GM12878 (cell line): ENCODE measurements around the gene GBA3. TPM values are rescaled to one million over a fixed set of nuclear protein-coding genes. Genes with fewer than 3 reads are reported as not detected.

Experiments
- ATAC-seq: fragments of 200-7000 bp; cut with Tn5 transposase; 3 replicates; pipeline ENCODE4 v1.9.1; 2020; ENCODE audit warnings: mild to moderate bottlenecking, moderate library complexity
- BruUV-seq: library from RNA; stranded (reverse); fragments of 400-500 nt; replicated peaks from 2 replicates; lab custom pipeline; 2021; lab: Mats Ljungman, UMichigan
- CTCF ChIA-PET: fragments of 300-600 bp; sonication (Branson Sonifier 250); formaldehyde crosslinking; extraction: SDS; loops from one replicate; lab custom pipeline; 2021; ENCODE audit warnings: inconsistent platforms; lab: Yijun Ruan, JAX
- POLR2A ChIA-PET: fragments of 350-600 bp; formaldehyde crosslinking; extraction: SDS; loops from one replicate; lab custom pipeline; 2021; ENCODE audit warnings: inconsistent platforms; lab: Charles Lee
- RAD21 ChIA-PET: fragments of 300-600 bp; sonication (Branson Sonifier 250); formaldehyde crosslinking; loops from one replicate; lab custom pipeline; 2023; ENCODE audit warnings: antibody characterized with exemption; ENCODE audit not compliant: unreplicated experiment; lab: Charles Lee
- SMC1A ChIA-PET: fragments of 300-600 bp; sonication (Branson Sonifier 250); formaldehyde crosslinking; loops from one replicate; lab custom pipeline; 2023; ENCODE audit not compliant: unreplicated experiment, uncharacterized antibody; lab: Charles Lee
- DNase-seq: peaks from one replicate; pipeline ENCODE4 v3.0.0-alpha.2; 2011; ENCODE audit warnings: low read depth, low spot score
- FAIRE-seq: peaks from 3 replicates; lab custom pipeline; 2011; peaks lifted over from hg19 to GRCh38; lab: Jason Lieb, UNC
- H2AFZ ChIP-seq: 2 replicates; pipeline ENCODE4 v1.6.0; 2011; ENCODE audit warnings: low read depth, low read length, control low read depth; ENCODE audit not compliant: control insufficient read depth
- H3K27ac ChIP-seq: 2 replicates; pipeline ENCODE4 v1.5.1; 2011; ENCODE audit warnings: control low read depth; ENCODE audit not compliant: control insufficient read depth, insufficient read depth
- H3K27me3 ChIP-seq, 2 experiments: replicated peaks in 1 of 2; 2 replicates each; pipeline versions ENCODE4 v1.6.0 to v1.6.1; 2011; ENCODE audit warnings: low read length in 1 of 2; ENCODE audit not compliant: control insufficient read depth in 2 of 2, insufficient read depth in 2 of 2
- H3K36me3 ChIP-seq, 2 experiments: 2 replicates each; pipeline ENCODE4 v1.5.1; 2011; ENCODE audit warnings: low read length in 1 of 2; ENCODE audit not compliant: control insufficient read depth in 2 of 2, insufficient read depth in 2 of 2
- H3K4me1 ChIP-seq: 2 replicates; pipeline ENCODE4 v1.6.1; 2011; ENCODE audit warnings: mild to moderate bottlenecking, low read length, moderate library complexity, mixed read lengths; ENCODE audit not compliant: control insufficient read depth, insufficient read depth
- H3K4me2 ChIP-seq: 2 replicates; pipeline ENCODE4 v1.6.0; 2011; ENCODE audit warnings: control low read depth; ENCODE audit not compliant: control insufficient read depth, insufficient read depth
- H3K4me3 ChIP-seq: fragments of 200-600 bp; sonication (generic); 2 replicates; pipeline ENCODE4 v1.5.1; 2016
- H3K79me2 ChIP-seq: 2 replicates; pipeline ENCODE4 v1.6.0; 2011; ENCODE audit warnings: low read length; ENCODE audit not compliant: control insufficient read depth, insufficient read depth
- H3K9ac ChIP-seq: 2 replicates; pipeline ENCODE4 v1.8.0; 2011; ENCODE audit warnings: low read length, control low read depth, mixed read lengths; ENCODE audit not compliant: control insufficient read depth, insufficient read depth
- H3K9me3 ChIP-seq: replicated peaks from 3 replicates; pipeline ENCODE4 v1.5.1; 2011; ENCODE audit warnings: mild to moderate bottlenecking, low read length; ENCODE audit not compliant: control insufficient read depth, insufficient read depth
- H4K20me1 ChIP-seq: 2 replicates; pipeline ENCODE4 v1.6.0; 2011; ENCODE audit not compliant: control insufficient read depth, insufficient read depth
- E2F4 ChIP-seq: IDR thresholded peaks from 2 replicates; pipeline ENCODE4 v1.6.1; 2012; ENCODE audit warnings: low read depth, low read length, improper control_type of control experiment
- IRF3 ChIP-seq: fragments of 450-650 bp; IDR thresholded peaks from 2 replicates; pipeline ENCODE4 v1.6.1; 2014; ENCODE audit warnings: mild to moderate bottlenecking
- KDM1A ChIP-seq: fragments of 200-600 bp; sonication (generic); IDR thresholded peaks from 2 replicates; pipeline ENCODE4 v1.6.1; 2016; ENCODE audit warnings: borderline replicate concordance
- MAX ChIP-seq: IDR thresholded peaks from 2 replicates; pipeline ENCODE4 v1.6.1; 2012; ENCODE audit warnings: low read depth, low read length, improper control_type of control experiment
- MXI1 ChIP-seq: fragments of 150-350 bp; IDR thresholded peaks from 2 replicates; pipeline ENCODE4 v1.6.1; 2011; ENCODE audit warnings: low read depth, mild to moderate bottlenecking, inconsistent platforms, low read length, improper control_type of control experiment
- NR2C2 ChIP-seq: IDR thresholded peaks from 2 replicates; pipeline ENCODE4 v1.6.1; 2011; ENCODE audit warnings: borderline replicate concordance, low read depth; ENCODE audit not compliant: control insufficient read depth, insufficient read length
- TCF12 ChIP-seq: IDR thresholded peaks from 2 replicates; pipeline ENCODE4 v1.6.1; 2011; ENCODE audit warnings: low read depth, mild to moderate bottlenecking, low read length
- WGBS: methylation state at CpG from one replicate; pipeline ENCODE4 v1.1.6; 2016; ENCODE audit warnings: low lambda C conversion rate; ENCODE audit not compliant: insufficient replicate concordance, insufficient coverage; ENCODE audit errors: missing lambda C conversion rate; 5-methylcytosine and 5-hydroxymethylcytosine counted together
- in situ Hi-C: fragments of 300-500 bp; cut with MboI; formaldehyde crosslinking; loops from 9 replicates; pipeline ENCODE4 v1.14.3; 2018; ENCODE audit warnings: mixed read lengths
- intact Hi-C: fragments of 100-400 bp; cut with micrococcal nuclease; formaldehyde crosslinking; loops from one replicate; pipeline ENCODE4 v1.14.2; 2022; ENCODE audit not compliant: unreplicated experiment
- polyA plus RNA-seq, 11 experiments: library from polyadenylated mRNA; depleted of rRNA in 4 of 11; unstranded in 6 of 11; stranded (reverse) in 5 of 11; fragments of >200 nt; fragmentation: Nextera tagmentation in 4 of 11; fragmentation: Illumina TruSeq in 1 of 11; extraction: Ambion mirVana in 4 of 11; extraction: Trizol in 1 of 11; gene quantifications; 1 replicate in 1 of 11; 2 replicates in 10 of 11; pipeline versions ENCODE4 v1.2.1 to v1.2.3, GENCODE V29; 2011 to 2016; ENCODE audit warnings: inconsistent platforms in 2 of 11, missing spikeins in 2 of 11, low read depth in 1 of 11
- total RNA-seq, 4 experiments: library from RNA; depleted of rRNA in 3 of 4; stranded (reverse); fragments of >200 nt in 3 of 4; fragmentation: Illumina TruSeq in 1 of 4; extraction: Trizol in 1 of 4; gene quantifications; 2 replicates each; pipeline versions ENCODE4 v1.2.1 to v1.2.3, GENCODE V29; 2013 to 2021

The GBA3 gene
- total and polyA plus RNA-seq, 10 of the 15 experiments (the other 5 are each of a cell fraction or from before 2014, with no cell fraction given) = 0.10 to 7.2 (median 0.27) TPM

DNA sequence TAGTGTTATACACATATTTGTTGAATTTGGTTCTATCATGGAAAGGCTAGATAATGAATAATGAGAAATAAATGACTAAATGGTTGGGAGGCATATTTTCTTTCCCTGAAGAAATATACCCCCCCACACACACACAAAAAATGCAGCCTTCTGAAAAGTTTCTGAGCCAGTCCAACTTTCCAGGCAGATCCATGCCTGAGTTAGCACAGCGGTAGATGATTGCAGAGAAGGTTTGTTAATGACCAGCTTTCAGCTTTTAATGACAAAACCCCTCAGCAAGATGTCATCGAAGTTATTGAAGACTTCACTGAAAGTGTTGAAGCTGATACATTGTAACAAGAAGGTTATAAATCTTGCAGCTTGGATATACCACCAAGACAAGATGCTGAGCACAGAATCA lies 61.4 kb downstream of the GBA3 start (continued):
- TF ChIP-seq IRF3 = no peak
- TF ChIP-seq NR2C2 = no peak
- TF ChIP-seq MAX = no peak

GRCh38 chr4:22762548-22762947 lies 69.8 kb downstream of the GBA3 start:
- Histone ChIP-seq H3K79me2 (no peaks in the 10 kb centered on the region), H2AFZ (no peak overlapping the region), H3K9ac (no peak overlapping the region), H3K27me3 (no peaks in the 10 kb centered on the region), H3K36me3 (no peaks in the 10 kb centered on the region), H3K4me3 (no peak overlapping the region), H3K9me3 (no peaks in the 10 kb centered on the region), H3K4me2 (no peak overlapping the region), H3K4me1 (no peaks in the 10 kb centered on the region), H4K20me1 (no peaks in the 10 kb centered on the region), H3K27ac (no peak overlapping the region)
- FAIRE-seq (no peak), ATAC-seq (no peak), DNase-seq (no peak)
- no TSS peak for BruUV-seq
- in situ Hi-C loops = no loop called here
- SMC1A ChIA-PET = interaction anchor here (1.1 to 8.9 kb wide), 6 partner anchors 10 to 135 kb away, joined by 3 to 77 read pairs (median 6); no protein-coding TSS in a partner anchor
- CTCF ChIA-PET = interaction anchor here (0.6 to 1.4 kb wide), 7 partner anchors 9 to 155 kb away, joined by 3 to 5 read pairs (median 3); no protein-coding TSS in a partner anchor
- POLR2A ChIA-PET = interaction anchor here (1.0 kb wide), 1 partner anchor 29 kb away, joined by 3 read pairs; no protein-coding TSS in a partner anchor
- WGBS = 3% methylated on average over 2 of the region's 2 CpGs
- intact Hi-C loops = no loop called here
- RAD21 ChIA-PET = interaction anchor here (0.9 kb wide), 1 partner anchor 17 kb away, joined by 5 read pairs; no protein-coding TSS in a partner anchor
- no peak for TF ChIP-seq TCF12
- TF ChIP-seq KDM1A = no peak
- no peak for TF ChIP-seq MXI1
- TF ChIP-seq E2F4 = no peak
